HG03108 (cell line): ENCODE results near the gene MORC3.
A peak's percentile ranks its signal among the peaks of the same experiment; 100 is the strongest.
"Not testable (repeated sequence)": the region's sequence is repeated elsewhere in the genome, so short reads cannot be mapped to it uniquely, and the experiment has no call there.

Experiments used
- ATAC-seq: cut with Tn5 transposase; IDR thresholded peaks from one replicate; pipeline ENCODE4 v1.9.1; 2021; ENCODE audit warnings: moderate library complexity; ENCODE audit not compliant: unreplicated experiment

Gene MORC3

DNA sequence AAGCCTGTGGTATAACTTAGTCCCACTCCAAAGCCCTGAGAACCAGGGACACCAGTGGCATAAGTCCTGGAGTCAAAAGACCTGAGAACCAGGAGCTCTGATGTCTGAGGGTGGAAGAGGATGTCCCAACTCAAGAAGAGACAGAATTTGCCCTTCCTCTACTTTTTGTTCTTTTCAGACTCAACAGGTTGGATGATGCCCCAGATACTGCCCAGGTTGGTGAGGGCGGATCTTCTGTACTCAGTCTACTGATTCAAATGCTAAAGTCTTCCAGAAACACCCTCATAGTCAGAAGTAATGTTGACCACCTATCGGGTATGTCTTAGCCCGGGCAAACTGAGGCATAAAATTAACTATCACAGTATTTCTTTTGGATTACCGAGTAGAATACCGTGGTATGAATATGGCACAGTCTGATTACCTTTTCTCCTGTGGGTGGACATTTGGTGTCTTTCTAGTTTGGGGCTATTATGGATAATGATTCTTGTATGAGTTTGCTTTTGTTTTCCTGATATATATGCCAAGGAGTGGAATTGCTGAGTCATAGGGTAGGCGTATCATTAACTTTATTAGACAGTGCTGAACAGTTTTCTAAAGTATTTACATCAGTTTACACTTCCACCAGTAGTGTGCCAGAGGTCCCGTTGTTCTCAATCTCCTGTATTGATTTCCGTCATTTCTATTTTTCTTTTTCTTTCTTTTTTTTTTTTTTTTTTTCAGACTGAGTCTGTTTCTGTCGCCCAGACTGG lies 62.0 kb downstream of the MORC3 start:
- ATAC-seq, result no peak

DNA sequence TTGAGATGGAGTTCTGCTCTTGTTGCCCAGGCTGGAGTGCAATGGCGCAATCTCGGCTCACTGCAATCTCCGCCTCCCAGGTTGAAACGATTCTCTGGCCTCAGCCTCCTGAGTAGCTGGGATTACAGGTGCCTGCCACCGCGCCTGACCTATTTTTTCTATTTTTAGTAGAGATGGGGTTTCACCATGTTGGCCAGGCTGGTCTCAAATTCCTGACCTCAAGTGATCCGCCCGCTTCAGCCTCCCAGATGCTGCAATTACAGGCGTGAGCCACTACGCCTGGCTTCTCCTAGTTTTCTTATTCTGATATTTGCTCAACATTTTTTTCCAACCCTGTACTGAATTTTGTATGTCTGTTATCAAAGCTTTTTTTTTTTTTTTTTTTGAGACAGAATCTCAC lies 62.7 kb downstream of the MORC3 start:
- not testable (repeated sequence) for ATAC-seq

DNA sequence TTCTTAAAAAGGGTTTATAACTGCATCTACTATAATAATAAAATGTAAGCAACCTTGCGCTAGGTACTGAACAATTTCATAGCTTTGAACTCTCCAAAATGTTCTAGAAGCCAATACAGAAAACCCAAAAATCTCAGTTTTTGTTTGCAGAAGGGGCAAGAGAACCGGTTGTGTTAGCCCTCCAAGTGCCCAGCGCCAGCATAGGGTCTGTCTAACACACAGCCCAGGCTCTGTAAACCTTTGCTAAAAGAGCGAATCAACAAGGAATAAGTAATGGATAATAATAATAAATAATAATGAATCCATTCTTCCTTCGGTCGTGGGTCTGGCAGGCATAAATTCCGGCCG lies 64.9 kb downstream of the MORC3 start:
- ATAC-seq, result no peak

DNA sequence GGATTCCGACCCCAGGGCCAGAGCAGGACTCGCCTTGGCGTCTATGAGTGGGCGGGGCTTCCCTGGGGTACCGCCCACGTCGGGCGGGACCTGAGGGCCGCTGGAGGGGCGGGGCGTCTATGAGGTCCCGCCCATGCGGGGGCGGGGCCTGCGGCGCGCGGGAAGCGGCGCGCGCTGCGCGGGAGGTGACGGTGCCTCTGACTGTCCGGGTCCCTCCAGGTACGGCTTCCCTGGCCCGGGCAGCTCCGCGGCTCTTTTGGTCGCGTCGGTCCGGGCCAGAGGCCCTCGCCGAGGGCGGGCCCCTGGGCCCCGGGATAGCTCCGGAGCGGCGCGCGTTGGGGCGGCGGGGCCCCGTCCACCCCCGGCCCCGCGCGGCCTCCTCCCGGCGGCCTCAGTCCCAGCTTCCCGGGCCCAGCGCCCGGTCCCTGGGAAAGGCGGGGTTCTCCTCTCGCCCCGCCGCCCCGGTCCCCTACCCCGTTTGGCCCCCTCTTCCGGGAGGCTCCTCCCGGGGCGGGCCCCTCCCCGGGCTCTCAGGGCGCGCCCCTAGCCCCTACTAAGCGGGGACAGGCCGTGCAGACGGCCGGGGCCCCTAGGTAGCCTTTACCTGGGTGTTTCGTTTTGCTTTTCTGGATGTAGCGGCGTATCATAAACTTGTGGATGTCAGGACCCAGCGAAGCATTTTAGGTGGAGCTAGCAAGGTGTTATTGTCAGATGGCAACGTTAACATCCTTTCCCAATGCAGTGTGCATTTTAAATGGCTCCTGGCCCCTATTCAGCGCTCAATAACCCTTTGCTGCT lies 65.4 kb downstream of the MORC3 start, which contains the start of gene CHAF1B:
Gene CHAF1B, plus strand, starts transcription at position 160 of the 798 bp plus-strand sequence. CDS start 745 bp downstream, outside the sequence.
- peak; percentile 92 for ATAC-seq

DNA sequence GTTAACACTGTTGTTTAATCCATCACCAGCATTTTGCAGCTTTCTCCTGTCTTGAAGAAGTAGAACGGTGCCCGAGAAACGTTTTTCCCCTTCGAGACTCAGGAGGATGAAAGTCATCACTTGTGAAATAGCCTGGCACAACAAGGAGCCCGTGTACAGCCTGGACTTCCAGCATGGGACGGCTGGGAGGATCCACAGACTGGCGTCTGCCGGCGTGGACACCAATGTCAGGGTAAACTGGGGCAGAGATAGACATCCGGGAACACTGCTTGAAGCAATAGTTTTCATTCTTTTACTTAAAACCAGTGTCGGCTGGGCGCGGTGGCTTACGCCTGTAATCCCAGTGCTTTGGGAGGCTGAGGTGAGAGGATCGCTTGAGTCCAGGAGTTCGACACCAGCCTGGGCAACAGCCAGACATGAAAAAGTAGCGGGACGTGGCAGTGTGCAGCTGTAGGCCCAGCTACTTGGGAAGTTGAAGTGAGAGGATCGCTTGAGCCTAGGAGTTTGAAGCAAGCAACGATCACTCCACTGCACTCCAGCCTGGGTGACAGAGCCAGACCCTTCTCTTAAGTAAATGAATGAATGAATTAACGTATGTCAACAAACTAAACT lies 66.1 kb downstream of the MORC3 start:
- ATAC-seq, result no peak

DNA sequence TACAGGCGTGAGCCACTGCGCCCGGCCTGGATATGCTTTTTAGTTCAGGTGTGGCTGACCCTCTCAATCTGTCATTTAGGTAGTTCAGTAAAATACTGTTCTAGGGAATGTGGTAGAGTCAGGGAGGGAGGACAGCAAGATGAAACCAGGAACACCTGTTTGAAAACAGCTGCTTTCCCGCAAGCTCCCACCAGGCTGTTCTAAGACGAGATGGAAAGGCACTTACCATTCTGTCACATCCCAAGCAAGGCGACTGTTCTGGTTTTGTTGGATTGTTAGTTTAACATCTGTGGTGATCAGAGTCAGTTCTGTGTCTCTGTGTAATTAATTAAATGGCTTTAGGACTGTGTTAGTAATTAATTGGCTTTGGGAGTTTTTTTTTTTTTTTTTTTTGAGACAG lies 68.1 kb downstream of the MORC3 start:
- no peak for ATAC-seq

DNA sequence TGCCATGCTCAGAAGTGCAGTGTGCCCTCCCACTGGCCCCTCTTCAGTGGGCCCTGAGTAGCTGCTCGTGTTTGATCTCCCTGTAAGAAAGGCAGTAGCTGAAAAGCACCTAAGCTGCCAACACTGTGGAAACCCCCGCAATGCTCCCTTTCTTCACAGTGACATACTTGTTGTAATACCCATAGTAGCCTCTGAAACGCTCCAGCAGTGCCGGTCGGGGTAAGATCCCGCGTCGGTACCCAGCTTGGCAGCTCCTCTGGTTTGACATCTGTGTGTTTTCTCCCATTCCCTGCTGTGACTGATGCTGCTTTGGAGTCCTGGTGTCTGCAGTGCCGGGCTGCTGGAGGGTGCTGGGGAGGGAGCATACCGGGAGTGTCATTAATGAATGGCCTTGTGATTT lies 68.8 kb downstream of the MORC3 start:
- no peak for ATAC-seq

DNA sequence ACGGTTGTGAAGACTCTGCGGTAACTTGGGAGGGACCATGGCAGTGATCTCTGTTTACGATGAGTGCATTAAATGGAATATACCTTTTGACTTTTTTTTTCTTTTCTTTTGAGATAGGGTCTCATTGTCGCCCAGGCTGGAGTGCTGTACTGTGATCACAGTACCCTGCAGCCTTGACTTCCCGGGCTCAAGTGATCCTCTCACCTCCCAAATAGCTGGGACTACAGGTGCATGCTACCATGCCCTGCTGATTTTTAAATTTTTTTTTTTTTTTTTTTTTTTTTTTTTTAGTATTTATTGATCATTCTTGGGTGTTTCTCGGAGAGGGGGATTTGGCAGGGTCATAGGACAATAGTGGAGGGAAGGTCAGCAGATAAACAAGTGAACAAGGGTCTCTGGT lies 71.7 kb downstream of the MORC3 start:
- not testable (repeated sequence) for ATAC-seq

DNA sequence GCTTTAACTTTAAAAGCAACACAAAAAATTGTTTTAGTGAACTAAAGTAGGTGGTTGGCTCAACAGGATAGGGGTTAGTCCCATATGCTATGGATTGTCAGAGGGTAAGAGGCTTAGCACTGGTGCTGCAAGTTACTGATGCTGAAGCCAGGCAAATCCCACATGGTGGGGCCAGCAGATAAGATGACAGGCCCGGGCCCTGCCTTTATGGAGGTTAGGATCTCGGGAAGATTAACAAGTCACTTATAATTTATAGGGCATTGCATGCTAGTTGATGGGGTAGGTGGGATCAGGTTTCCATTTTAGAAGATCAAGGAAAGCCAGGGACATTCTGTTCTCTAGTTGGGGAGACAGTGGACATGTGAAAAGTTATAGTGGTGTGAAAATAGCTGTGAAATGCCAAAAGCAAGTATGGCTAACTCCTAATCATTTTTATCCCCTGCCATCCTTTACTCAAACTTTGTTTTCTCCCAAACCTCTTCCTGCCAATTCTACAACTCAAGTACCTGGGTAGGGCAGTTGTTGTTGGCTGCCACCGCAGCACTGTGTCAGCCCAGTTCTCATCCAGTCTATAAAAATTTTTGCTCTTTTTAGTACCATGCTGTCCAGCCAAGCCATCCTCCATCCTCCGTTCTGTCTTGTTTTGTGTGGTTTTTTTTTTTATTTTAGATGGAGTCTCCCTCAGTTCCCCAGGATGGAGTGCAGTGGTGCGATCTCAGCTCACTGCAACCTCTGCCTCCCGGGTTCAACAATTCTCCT lies 75.5 kb downstream of the MORC3 start:
- ATAC-seq, result no peak

DNA sequence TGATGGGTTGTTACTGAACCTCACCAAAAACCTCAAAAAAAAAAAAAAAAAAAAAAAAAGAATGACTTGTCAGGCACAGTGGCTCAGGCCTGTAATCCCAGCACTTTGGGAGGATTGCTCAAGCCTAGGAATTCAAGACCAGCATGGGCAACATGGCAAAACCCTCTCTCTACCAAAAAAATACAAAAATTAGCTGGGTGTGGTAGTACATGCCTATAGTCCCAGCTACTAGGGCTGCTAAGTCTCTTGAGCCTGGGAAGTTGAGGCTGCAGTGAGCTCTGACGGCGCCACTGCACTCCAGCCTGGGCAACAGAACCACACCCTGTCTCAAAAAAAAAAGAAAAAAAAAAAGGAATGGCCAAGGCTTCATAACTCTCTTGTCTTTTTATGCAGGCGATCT lies 76.3 kb downstream of the MORC3 start:
- ATAC-seq, result no peak

DNA sequence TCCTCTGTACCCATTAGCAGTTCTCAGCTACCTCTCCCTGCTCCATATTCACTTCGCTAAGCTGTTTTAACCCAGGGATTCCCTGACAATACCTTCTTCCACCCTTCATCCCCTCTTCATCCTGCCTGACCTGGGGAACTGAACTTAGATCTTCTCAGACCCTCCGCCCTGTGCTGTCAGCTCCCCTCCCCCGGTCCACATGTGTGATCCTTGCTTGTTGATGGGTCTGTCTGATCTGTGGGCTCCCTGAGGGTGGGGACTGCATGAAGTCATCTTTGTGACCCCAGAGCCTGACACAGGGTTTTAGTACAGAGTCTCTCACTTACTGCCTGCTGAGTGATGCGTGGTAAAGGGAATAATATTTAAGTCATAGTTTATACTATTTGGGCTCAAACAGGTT lies 77.0 kb downstream of the MORC3 start:
- no peak for ATAC-seq

DNA sequence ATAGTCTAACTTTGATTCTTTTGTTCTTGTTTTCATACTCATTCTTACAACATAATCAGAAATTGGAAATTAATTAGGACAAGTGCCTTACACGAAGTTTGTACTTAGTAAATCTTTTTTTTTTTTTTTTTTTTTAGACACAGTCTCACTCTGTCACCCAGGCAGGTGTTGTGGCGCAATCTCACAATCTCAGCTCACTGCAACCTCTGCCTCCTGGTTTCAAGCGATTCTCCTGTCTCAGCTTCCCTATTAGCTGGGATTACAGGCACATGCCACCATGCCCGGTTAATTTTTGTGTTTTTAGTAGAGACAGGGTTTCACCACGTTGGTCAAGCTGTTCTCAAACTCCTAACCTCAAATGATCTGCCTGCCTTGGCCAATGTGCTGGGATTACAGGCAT lies 77.6 kb downstream of the MORC3 start:
- ATAC-seq, result no peak

DNA sequence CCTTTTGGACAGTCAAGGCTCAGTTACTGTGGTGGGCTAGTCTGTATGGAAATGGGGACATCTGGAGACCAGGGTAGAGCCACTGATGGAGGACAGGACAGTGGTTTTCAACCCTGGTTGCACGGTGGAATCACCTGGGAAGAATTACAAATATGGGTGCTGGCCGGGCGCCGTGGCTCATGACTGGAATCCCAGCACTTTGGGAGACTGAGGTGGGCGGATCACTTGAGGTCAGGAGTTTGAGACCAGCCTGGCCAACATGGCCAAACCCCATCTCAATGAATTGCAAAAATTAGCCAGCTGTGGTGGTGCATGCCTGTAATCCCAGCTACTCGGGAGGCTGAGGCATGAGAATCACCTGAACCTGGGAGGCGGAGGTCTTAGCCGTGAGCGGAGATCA lies 79.7 kb downstream of the MORC3 start:
- ATAC-seq, result not testable (repeated sequence)

DNA sequence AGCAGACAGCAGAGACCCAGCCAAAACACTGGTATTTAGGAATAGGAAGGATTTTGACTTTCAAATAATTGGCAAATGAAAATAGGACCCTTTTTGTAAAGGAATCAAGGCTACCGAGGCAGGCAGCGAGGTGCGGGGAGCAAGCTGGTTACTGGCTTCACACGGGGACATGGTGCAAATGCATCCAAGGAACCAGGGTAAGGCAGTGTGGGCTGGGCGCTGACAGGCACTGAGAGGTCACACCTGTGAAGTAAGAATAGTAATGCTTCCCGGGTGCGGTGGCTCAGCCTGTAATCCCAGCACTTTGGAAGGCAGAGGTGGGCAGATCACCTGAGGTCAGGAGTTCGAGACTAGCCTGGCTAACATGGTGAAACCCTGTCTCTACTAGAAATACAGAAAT lies 80.7 kb downstream of the MORC3 start:
- ATAC-seq, result no peak

DNA sequence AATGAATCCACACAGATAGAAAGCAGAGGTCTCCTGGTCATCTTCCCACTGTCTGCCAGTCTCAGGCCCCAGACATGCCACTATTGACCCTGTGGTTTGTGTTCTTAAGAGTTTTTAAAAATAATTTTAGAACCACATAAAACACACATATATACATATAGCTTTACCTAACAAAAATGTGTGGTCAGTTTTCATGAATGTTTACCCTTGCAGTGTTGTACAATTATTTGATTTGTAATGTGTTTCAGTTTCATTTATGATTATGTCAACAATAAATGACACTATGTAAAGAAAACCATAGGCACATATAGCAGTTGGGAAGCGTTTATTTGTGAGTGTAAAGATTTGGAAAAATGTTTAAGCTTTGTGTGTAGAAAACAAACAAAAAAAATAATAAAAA lies 82.3 kb downstream of the MORC3 start:
- ATAC-seq, result no peak

DNA sequence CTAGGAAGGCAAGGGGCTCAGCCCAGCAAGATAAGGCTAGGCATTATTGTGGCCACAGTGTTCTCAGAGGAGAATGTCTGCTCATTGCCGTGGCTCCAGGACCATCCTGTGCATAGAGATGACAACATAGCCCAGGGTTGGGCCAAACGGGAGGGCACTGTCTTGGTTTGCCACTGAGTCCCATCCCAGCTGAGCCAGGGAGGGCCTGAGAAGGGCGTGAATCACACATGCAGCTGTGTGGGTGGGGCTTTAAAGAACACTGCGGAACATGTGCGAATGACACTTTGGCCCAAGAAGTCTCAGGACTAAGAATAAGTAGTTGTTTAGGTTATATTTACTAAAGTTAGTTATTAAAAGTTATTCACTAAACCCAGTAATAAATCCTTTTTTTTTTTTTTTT lies 83.7 kb downstream of the MORC3 start:
- no peak for ATAC-seq

DNA sequence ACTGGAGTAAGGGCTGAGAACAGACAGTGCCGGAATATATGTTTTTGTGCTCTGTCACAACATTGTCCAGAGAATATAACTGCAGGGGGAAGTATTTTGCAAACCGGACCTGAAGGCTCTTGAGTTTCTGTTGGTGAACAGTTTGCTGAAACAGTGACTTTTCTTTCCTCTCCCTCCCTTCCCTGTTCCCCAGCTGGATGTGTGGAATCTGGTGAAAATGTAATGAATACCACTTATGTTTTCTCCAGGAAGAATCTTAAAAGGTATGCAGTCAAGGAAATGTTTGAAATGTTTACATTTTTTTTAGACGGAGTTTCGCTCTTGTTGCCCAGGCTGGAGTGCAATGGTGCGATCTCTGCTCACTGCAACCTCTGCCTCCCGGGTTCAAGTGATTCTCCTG lies 88.6 kb downstream of the MORC3 start:
- ATAC-seq, result no peak

DNA sequence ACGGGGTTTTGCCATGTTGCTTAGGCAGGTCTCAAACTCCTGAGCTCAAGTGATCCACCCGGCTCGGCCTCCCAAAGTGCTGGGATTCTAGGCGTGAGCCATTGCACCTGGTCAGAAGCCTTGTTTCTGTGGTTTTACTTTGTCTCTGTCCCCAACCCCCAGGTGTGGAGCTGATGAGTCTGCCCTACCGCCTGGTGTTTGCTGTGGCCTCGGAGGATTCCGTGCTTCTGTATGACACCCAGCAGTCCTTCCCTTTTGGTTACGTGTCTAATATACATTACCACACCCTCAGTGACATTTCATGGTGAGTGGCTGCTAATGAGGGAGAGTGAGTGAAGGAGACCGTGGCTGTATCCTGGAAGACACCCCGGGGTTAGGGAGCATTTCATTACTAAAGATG lies 91.3 kb downstream of the MORC3 start:
- no peak for ATAC-seq

DNA sequence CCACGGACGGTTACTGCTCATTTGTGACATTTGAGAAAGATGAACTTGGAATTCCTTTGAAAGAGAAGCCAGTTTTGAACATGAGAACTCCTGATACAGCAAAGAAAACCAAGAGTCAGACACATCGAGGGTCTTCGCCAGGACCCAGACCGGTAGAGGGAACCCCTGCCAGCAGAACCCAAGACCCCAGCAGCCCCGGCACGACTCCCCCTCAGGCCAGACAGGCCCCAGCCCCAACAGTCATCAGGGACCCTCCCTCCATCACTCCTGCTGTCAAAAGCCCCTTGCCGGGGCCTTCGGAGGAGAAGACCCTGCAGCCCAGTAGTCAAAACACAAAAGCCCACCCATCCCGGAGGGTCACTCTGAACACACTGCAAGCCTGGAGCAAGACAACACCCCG lies 92.9 kb downstream of the MORC3 start:
- no peak for ATAC-seq

DNA sequence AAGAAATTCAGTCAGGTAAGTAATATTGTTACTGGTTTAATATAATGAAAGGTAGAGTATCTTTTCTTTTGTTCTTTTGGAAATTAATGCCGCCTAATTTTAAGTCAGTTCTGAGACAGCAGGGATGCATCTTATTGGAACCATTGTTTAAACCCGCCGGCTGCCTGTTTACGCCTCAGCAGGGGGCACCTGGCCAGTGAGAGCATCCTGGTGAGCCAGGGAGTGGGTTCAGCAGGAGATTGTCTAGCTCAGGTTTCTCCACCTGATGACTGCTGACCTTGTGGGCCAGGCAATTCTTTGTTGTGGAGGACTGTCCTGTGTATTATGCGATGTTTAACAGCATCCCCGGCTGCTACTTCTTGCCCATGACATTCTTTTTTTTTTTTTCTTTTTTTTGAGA lies 95.4 kb downstream of the MORC3 start:
- ATAC-seq, result no peak

DNA sequence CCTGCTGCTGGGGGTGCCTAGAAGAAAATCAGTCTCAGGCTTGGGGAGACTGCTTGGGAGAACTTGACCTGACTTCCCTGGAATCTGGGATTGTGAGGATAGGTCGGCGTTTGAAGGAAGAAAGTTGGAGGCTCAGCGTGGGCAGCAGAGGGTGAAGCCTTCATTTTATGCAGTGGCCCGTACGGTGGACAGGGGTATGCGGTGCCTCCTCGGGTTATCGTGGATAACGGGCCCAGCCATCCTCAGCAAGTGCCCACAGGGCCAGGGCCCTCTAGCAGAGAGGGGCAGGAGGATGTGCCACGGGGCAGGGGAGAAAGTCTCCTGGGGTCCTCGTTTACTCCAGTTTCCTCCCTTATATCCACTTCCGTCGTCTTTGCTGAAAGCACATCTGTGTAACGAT lies 99.2 kb downstream of the MORC3 start:
- no peak for ATAC-seq
